ENCODE measurements around the gene MCF2L. TPM values are rescaled to one million over a fixed set of nuclear protein-coding genes. Genes with fewer than 3 reads are reported as not detected.

Gene MCF2L
- total and polyA plus RNA-seq, 9 of the 15 experiments (the other 6 are each of a cell fraction or from before 2014, with no cell fraction given): 0.05 to 0.25 (median 0.18) TPM; not detected in 5

- TF ChIP-seq MXD1 (CRISPR knock-in tag; IDR thresholded peaks at IDR 0.05; ENCODE audit: borderline replicate concordance, poor library complexity, severe bottlenecking) (no peak), ERF (CRISPR knock-in tag; IDR thresholded peaks at IDR 0.05) (no peak)
These were observed 146.6 kb downstream of the MCF2L start (continued) for GRCh38 chr13:113115363-113116205.

GRCh38 chr13:113116206-113116800 is 147.3 kb downstream of the MCF2L start:
- Histone ChIP-seq H3K9me3 (replicated peaks; ENCODE audit: control insufficient read depth, insufficient read depth, low read depth, low read length) (no peaks in the 10 kb centered on the region), H3K9me1 (ENCODE audit: control insufficient read depth, insufficient read depth, low read length) (no peaks in the 10 kb centered on the region), H3K79me2 (ENCODE audit: control insufficient read depth, insufficient read depth, low read length) (no peaks in the 10 kb centered on the region), H3K27me3 (ENCODE audit: control insufficient read depth in 2 of 2, insufficient read depth in 2 of 2, low read length in 2 of 2) (peaks cover 2 to 66% of the 10 kb centered on the region in 2 experiments; a peak in 4 of 5 replicates), H3K27ac (ENCODE audit: extremely low read depth, low read depth, low read length) (no peak overlapping the region), H3K4me3 (no peak overlapping the region), H4K20me1 (replicated peaks; ENCODE audit: control insufficient read depth, insufficient read depth, low read length) (no peaks in the 10 kb centered on the region), H3K36me3 (ENCODE audit: control insufficient read depth, insufficient read depth, low read length) (no peaks in the 10 kb centered on the region), H3K4me1 (replicated peaks in 1 of 2; ENCODE audit: control insufficient read depth in 2 of 2, insufficient read depth in 2 of 2, low read length in 2 of 2) (no peaks in the 10 kb centered on the region; a peak in 1 of 5 replicates), H3K4me2 (ENCODE audit: insufficient read depth, low read length) (no peak overlapping the region), H2AFZ (ENCODE audit: low read depth, low read length) (no peak overlapping the region), H3K9ac (ENCODE audit: insufficient read depth in 1 of 2, low read depth in 2 of 2, low read length in 2 of 2) (no peak overlapping the region)
- no TSS peak for BruUV-seq (replicated peaks)
- FAIRE-seq (no peak), ATAC-seq (no peak), DNase-seq (ENCODE audit: extremely low read depth in 1 of 4, low spot score in 3 of 4) (no peak)
- CTCF ChIA-PET (ENCODE audit: low intra/inter-chr PET ratio): no interaction called here
- 5% methylated on average over 9 of the region's 10 CpGs for WGBS (ENCODE audit: insufficient coverage, low coverage, missing lambda C conversion rate)
- in situ Hi-C loops (cut with MboI) (no loop called here), intact Hi-C loops (cut with micrococcal nuclease) (no loop called here)
- no peak for TF ChIP-seq MAFG (tag; conservative IDR thresholded peaks at IDR 0.05)
- TF ChIP-seq RBM34 (IDR thresholded peaks at IDR 0.05; ENCODE audit: borderline replicate concordance, insufficient read depth, low read length): no peak
- no peak for TF ChIP-seq PPARD (CRISPR knock-in tag; IDR thresholded peaks at IDR 0.05)
- TF ChIP-seq KDM2B (CRISPR knock-in tag; IDR thresholded peaks at IDR 0.05): no peak
- no peak for TF ChIP-seq DIDO1 (tag; IDR thresholded peaks at IDR 0.05; ENCODE audit: low read depth)
- TF ChIP-seq SREBF2 (CRISPR knock-in tag; IDR thresholded peaks at IDR 0.05): no peak
- no peak for TF ChIP-seq BRD4 (IDR thresholded peaks at IDR 0.05)
- POLR2A ChIA-PET: no interaction called here

Measured in K562 (cell line).